Measurements from ENCODE around the gene ANKRD34A. TPM values are rescaled to one million over a fixed set of nuclear protein-coding genes. Genes with fewer than 3 reads are reported as not detected.

Gene ANKRD34A
- total and polyA plus RNA-seq, 2 of the 13 experiments (the other 11 are each of a cell fraction or from before 2014, with no cell fraction given): 0.05 to 0.07 TPM

- TF ChIP-seq ZNF780A (CRISPR knock-in tag; IDR thresholded peaks at IDR 0.05) (no peak), KIAA2018 (CRISPR knock-in tag; IDR thresholded peaks at IDR 0.05; ENCODE audit: borderline replicate concordance) (no peak), HDAC6 (IDR thresholded peaks at IDR 0.05; ENCODE audit: low read depth, low read length) (no peak), ZNF552 (CRISPR knock-in tag; IDR thresholded peaks at IDR 0.05; ENCODE audit: borderline replicate concordance) (no peak), RAD21 (CRISPR knock-in tag; IDR thresholded peaks at IDR 0.05) (no peak), ZNF790 (CRISPR knock-in tag; IDR thresholded peaks at IDR 0.05; ENCODE audit: borderline replicate concordance) (no peak), RBFOX2 (IDR thresholded peaks at IDR 0.05; ENCODE audit: low read depth, low read length) (peak; percentile 79), E2F5 (CRISPR knock-in tag; conservative IDR thresholded peaks at IDR 0.05) (no peak; the same call in 1 of the 2 replicates), TCF7L2 (IDR thresholded peaks at IDR 0.05; ENCODE audit: low read depth, low read length) (no peak), HNF4A (CRISPR knock-in tag; IDR thresholded peaks at IDR 0.05) (no peak), TEAD3 (CRISPR knock-in tag; optimal IDR thresholded peaks at IDR 0.05; ENCODE audit: borderline replicate concordance) (no peak), BHLHE40 (IDR thresholded peaks at IDR 0.05; ENCODE audit: low read length) (no peak), MEF2D (CRISPR knock-in tag; IDR thresholded peaks at IDR 0.05) (no peak), BCL3 (CRISPR knock-in tag; IDR thresholded peaks at IDR 0.05) (no peak), BORCS8-MEF2B (CRISPR knock-in tag; IDR thresholded peaks at IDR 0.05) (peak; percentile 39; the same call in 1 of the 2 replicates), ZNF24 (IDR thresholded peaks at IDR 0.05) (no peak), AGO2 (optimal IDR thresholded peaks at IDR 0.05; ENCODE audit: low read depth, low read length) (peak; percentile 20)
These were observed 6.7 kb downstream of the ANKRD34A start, which contains the start of gene LIX1L (continued) for GRCh38 chr1:145957443-145958319.
